HG02973 (cell line): ENCODE results near the gene PSMD12.
"Not testable (repeated sequence)": the region's sequence is repeated elsewhere in the genome, so short reads cannot be mapped to it uniquely, and the experiment has no call there.

Experiments used
- ATAC-seq: cut with Tn5 transposase; IDR thresholded peaks from one replicate; pipeline ENCODE4 v1.9.1; 2021; ENCODE audit warnings: moderate library complexity; ENCODE audit not compliant: unreplicated experiment

Gene PSMD12

DNA sequence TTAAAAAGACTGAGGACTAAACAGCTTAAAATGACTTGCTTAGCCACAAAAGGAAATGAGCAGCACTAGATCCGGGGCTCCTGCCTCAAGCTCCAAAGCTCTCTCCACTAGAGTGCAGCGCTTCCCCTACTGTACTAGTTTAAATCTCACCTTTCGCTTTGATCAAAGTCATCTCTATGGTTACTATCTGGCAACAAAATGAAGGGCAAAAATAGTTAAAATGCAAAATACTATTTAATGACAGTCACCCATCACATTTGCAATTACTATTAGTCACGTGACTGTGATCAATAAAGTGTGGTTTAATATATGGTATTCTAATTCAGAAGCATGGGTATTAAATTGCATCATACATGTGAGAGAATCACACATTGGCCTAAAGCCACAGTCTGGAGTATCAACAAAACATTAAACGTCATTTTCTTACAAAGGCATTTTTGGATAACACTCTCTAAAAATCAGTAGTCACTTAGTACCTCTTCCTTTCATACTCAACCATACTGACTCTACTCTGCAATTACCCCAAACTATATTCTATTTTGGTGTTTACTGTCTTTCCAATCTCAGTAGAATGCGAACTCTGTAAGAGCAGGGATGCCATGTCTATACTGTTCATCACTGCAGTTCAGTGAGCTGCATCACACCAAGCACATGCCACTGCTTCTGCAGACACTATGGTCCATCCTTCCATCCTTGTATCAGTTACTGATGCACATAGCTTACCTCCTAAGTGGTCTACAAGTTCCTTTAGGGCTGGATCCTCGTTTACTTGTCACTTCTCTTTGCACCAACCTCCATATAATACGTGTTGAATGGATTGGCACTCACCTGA is 6.2 kb downstream of the PSMD12 start:
- ATAC-seq: no peak

DNA sequence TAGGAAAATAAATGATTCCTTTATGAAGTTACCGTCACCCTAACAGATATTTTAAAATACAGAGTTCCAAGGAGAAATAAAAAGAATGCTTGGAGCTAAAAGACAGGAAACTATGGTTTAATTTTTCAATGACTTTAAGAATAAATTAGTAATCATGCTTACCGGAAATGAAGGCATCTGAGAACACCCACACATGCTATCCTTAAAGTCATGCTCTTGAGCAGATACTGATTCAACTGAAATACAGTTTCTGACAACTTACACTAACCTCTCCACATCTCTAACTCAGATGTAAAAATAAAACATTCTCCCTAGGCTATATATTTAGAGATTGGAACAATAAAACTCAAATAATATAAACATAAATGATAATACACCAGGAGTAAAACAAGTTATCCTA is 7.8 kb downstream of the PSMD12 start:
- no peak for ATAC-seq

DNA sequence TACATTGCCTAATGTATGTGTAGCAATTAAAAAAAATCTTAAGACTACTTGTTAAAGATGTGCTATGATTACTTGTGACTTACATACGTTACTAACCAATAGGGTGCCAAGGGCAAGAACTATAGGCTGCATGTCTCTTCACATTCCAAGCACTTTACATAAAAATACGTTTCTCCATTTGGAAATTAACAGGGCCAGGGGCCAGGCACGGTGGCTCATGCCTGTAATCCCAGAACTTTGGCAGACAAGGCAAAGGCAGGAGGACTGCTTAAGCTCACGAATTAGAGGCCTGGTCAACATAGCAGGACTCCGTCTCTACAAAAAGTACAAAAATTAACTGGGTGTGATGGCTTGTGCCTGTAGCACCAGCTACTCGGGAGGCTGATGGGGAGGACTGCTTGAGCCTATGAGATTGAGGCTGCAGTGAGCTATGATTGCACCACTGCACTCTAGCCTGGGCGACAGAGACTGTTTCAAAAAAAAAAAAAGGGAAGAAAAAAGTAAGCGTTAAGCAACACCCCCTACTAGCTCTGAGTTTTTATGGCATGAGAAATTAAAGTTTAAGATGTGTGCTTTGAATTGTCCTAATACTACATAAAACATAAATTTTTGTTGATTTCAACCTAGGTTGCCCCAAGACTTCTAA is 12.3 kb downstream of the PSMD12 start:
- no peak for ATAC-seq

DNA sequence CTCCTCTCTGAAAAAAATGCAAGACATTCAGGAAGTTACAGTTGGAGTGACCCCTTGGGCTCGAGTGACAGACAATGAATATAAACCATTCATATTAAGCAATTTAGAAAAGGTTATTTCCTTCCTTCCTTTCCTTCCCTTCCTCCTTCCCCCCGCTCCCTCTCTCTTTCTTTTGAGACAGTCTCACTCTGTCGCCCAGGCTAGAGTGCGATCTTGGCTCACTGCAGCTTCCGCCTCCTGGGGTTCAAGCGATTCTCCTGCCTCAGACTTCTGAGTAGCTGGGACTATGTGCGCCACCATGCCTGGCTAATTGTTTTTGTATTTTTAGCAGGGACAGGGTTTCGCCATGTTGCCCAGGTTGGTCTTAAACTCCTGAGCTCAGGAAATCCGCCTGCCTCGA is 13.2 kb downstream of the PSMD12 start:
- ATAC-seq: no peak

DNA sequence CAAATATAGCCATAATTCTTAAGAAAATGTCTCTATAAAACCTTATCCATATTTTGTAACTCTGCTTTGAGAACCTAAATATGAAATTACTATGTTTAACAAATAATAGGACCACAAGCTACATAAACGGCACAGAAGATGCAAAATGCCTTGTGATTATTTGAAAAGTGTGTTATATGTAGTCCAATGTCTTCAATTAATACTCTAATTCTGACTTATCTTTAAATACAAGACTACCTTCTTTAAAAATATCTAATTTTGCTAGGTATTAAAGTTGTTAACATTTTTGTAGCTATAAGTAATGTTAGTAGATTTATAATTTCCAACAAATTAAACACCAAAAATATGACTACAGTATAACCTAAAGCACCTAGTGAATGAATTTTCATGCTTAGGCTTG is 17.0 kb downstream of the PSMD12 start:
- ATAC-seq: no peak

DNA sequence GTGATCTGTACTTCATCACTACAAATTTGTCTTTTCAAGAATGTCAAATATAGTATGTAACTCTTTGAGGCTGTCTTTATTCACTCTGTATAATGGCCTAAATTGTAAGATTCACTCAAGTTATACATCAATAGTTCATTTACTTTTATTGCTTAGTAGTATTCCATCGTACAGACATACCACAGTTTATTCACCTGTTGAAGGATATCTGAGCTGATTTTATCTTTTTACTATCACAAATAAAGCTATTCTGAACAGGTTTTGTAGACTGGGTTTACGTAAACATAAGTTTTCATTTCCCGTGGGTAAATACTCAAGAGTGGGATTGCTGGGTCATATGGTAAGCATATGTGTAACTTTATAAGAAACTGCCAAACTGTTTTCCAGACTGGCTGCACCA is 18.6 kb downstream of the PSMD12 start:
- no peak for ATAC-seq

DNA sequence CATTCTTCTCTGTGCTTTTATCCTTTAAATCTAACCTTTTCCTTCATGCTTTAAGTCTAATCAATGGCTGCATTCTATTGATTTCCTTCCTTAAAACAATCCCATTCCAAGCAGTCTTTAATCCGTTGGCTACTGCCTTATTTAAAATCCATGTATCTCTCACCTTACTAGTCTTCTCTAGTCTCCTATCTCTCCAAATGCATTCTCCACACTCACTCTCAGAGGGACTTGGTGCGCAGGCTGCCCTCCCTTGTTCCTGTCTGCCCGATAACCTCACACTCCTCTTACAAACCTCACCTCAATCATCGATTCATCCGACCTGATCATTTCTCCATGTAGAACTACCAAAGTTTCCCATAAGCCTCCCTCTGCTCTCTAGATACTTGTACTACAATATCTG is 23.1 kb downstream of the PSMD12 start:
- no peak for ATAC-seq

DNA sequence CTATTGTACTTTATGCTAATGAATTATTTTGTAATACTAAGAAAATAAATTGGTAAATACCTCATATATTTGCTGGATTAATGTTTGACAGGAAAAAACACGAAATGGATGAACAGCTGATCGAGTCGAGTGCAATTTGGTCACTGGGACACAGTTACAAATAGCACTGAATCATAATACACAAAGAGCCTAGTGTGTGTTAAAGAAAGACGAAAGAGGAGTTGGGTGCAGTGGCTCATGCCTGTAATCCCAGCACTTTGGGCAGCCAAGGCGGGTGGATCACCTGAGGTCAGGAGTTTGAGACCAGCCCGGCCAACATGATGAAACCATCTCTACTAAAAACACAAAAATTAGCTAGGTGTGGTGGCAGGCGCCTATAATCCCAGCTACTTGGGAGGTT is 28.0 kb downstream of the PSMD12 start:
- not testable (repeated sequence) for ATAC-seq

DNA sequence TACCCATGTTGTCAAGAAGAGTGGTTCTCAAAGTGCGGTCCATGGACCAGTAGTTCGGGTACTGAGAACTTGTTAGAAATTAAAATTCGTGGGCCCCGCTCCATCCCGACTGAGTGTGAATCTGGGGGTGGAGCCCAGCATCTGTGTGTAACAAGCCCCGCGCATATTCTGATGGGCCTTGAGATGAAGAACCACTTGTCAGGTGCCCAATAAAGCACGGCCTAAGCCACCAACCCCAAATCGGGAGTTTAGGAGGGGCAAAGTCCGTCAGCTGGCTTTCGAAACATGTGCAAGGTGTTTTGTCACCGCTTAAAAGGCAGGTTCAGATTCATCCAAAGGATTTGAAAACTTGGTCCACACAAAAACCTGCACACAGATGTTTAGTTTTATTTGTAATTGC is 29.5 kb downstream of the PSMD12 start:
- ATAC-seq: no peak

DNA sequence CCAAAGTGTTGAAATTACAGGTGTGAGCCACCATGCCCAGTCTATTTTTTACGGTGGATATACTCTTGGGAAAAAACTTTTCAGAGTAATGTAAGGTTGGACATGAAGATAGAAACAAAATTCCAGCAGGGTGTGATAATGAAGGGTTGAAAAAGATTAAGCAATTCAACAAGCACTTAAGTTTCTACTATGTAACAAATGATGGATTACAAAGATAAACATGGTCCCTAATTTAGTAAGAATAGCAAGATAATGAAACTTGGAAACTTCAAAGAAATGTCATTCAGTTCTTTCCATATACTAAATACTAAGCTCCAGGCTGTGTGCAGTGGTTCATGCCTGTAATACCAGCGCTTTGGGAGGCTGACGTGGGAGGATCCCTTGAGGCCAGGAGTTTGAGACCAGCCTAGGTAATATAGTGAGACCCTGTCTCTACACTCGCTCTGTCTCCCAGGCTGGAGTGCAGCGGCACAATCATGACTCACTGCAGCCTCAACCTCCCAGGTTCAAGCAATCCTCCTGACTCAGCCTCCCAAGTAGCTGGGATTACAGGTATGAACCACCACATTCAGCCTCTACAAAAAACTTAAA is 31.0 kb downstream of the PSMD12 start:
- no peak for ATAC-seq

DNA sequence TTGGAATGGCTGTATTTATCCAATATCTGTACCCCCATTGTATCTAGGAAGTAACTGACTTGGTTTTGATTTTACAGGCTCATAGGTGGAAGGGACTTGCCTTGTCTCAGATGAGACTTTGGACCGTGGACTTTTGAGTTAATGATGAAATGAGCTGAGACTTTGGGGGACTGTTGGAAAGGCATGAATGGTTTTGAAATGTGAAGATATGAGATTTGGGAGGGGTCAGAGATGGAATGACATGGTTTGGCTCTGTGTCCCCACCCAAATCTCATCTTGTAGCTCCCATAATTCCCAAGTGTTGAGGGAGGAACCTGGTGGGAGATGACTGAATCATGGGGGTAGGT is 34.2 kb downstream of the PSMD12 start:
- not testable (repeated sequence) for ATAC-seq

DNA sequence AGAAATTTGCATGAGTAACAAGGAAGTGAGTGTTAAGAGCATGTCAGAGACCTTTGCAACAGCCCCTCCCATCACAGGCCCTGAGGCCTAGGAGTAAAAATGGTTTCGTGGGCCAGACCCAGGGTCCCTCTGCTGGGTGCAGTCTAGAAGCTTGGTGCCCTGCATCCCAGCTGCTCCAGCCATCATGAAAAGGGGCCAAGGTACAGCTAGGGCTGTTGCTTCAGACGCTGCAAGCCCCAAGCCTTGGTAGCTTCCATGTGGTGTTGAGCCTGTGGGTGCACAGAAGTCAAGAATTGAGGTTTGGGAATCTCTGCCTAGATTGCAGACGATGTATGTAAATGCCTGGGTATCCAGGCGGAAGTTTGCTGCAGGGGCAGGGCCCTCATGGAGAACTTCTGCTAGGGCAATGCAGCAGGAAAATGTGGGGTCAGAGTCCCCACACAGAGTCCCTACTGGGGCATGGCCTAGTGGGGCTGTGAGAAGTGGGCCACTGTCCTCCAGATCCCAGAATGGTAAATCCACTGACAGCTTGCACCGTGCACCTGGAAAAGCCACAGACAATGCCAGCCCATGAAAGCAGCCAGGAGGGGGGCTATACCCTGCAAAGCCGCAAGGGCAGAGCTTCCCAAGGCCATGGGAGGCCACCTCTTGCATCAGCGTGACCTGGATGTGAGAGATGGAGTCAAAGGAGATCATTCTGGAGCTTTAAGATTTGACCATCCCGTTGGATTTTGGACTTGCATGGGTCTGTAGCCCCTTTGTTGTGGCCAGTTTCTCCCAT is 34.8 kb downstream of the PSMD12 start:
- ATAC-seq: not testable (repeated sequence)

DNA sequence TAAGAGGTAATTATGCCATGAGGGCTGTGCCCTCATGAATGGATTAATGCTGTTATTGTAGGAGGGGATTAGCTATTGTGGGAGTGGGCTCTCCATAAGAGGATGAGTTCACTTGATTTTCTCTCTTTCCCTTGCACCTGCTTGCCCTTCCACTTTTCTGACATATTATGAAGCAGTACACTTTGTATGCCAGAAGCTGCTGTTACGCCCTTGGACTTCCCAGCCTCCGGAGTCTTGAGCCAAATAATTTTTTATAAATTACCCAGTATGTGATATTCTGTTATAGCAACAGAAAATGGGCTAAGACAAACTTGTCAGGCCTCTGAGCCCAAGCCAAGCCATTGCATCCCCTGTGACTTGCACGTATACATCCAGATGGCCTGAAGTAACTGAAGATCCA is 38.4 kb downstream of the PSMD12 start:
- no peak for ATAC-seq

DNA sequence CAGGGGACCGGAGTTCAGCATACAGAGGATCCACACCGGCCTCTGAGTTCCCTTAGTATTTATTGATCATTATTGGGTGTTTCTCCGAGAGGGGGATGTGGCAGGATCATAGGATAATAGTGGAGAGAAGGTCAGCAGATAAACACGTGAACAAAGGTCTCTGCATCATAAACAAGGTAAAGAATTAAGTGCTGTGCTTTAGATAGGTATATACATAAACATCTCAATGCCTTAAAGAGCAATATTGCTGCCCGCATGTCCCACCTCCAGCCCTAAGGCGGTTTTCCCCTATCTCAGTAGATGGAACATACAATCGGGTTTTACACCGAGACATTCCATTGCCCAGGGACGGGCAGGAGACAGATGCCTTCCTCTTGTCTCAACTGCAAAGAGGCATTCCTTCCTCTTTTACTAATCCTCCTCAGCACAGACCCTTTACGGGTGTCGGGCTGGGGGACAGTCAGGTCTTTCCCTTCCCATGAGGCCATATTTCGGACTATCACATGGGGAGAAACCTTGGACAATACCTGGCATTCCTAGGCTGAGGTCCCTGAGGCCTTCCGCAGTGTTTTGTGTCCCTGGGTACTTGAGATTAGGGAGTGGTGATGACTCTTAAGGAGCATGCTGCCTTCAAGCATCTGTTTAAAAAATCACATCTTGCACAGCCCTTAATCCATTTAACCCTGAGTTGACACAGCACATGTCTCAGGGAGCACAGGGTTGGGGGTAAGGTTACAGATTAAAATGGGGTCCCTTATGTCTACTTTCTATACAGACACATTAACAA is 39.2 kb downstream of the PSMD12 start:
- not testable (repeated sequence) for ATAC-seq

DNA sequence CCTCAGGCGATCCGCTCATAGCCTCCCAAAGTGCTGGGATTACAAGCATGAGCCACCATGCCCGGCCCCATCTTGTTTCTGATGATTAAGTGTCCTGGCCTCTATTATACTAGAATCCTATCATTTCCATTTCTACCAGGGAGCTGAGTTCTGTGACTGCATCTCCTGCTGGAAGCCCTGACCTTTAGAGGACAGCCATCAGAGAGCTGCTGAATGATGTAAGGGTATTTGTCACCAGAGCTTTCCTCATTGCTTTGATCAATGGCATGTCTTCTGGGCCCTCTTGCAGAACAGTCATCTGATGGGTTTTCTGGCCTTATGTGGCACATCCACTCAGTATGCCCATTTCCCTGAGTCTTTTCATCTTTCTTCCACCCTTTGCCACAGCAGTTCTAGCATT is 39.9 kb downstream of the PSMD12 start:
- no peak for ATAC-seq

DNA sequence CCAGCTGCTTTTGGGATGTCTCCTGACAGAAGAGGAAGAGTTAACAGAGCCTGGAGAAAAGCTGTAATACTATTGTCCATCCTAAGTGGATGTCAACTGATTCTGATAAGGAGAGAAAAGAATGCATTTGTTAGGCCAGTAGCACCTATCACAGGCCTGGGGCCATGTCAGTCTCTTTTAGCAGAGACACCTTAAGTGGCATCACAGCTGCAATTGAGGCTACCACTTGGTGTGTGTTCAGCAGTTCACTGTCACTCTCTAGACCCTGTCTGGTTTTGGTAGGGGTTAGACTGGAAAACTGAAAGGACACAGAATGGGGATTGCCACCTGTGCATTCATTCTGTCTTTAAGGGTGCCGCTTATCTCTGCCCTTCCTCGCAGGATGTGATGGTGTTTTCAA is 42.0 kb downstream of the PSMD12 start:
- no peak for ATAC-seq

DNA sequence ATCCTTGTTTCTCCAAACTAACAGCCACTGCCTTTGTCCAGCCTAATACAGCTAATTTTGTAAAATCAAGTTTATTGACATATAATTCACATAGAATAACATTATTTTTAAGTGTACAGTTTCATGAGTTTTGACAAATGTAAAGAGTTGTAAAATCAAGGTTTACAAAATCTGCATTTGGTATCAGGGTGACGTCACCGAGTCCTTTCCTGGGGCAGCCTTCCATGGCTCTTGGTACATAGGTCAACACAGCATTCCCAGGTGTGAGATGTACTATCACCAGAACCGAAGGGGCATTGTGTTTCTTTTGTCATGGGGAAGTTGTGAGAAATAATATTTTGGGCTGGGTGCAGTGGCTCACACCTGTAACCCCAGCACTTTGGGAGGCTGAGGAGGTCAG is 42.9 kb downstream of the PSMD12 start:
- no peak for ATAC-seq

DNA sequence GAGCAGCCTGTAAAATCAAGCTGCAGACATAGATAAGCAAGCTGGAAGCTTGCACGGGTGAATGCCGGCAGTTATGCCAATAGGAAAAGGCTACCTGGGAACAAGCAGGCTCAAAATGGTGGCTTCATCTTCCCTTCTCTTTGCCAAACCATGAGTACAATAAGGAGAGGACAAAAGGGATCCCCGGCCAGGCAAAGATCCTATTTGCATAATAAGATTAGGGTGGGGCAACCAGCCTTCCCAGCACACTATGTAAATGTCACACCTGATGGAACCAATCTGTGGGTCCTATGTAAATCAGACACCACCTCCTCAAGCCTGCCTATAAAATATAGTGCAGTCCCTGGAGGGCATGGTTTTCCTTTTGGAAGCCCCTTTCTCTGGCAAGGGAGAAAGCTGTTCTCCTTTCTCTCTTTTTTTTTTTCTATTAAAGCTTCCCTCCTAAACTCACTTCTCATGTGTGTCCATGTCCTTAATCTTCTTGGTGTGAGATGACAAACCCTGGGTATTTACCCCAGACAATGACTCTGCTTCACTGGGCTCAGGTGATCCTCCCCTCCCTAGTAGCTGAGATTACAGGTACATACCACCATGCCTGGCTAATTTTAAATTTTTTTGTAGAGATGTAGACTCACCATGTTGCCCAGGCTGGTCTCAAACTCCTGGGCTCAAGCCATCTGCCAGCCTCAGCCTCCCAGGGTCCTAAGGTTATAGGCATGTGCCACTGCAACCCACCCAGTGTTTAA is 44.2 kb downstream of the PSMD12 start:
- no peak for ATAC-seq

DNA sequence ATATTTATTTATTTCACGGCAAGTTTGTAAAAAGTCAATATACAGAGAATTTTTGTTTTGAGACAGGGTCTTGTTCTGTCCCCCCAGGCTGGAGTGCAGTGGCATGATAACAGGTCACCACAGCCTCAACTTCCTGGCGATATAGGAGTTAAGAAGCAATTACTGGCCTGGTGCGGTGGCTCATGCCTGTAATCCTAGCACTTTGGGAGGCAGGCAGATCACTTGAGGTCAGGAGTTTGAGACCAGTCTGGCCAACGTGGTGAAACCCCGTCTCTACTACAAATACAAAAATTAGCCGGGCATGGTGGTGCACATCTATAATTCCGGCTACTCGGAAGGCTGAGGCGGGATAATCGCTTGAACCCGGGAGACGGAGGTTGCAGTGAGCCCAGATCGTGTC is 44.9 kb downstream of the PSMD12 start:
- not testable (repeated sequence) for ATAC-seq

DNA sequence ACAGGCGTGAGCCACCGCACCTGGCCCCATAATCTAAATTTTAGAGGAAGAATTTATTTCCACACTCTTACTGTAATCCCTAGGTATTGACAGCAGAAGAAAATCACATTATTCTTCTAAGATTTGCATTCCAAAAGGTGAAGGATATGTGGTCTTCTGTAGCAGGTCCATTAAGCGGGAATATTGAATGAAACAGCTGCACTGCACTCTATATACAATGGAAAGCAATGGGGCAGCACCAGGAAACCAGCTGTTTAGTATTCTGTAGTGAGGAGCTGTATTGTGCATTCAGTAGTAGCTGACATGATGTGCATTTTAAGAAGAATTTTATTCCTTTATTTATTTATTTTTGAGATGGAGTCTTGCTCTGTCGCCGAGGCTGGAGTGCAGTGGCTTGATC is 49.6 kb downstream of the PSMD12 start:
- no peak for ATAC-seq
